ENCODE data around the gene PLK4.
"Not testable (repeated sequence)": the region's sequence is repeated elsewhere in the genome, so short reads cannot be mapped to it uniquely, and the experiment has no call there.

PLK4 gene

GRCh38 chr4:127880763-127881562 lies at the start of gene PLK4:
Gene PLK4 (plus strand): TSS chr4:127880893. CDS start chr4:127881135, 242 bp downstream.
- DNase-seq = peak; percentile 59

GRCh38 chr4:127832585-127832984 lies 48.1 kb upstream of the PLK4 start:
- DNase-seq = no peak

GRCh38 chr4:127843704-127844600 lies 36.7 kb upstream of the PLK4 start:
- DNase-seq = no peak

- DNase-seq = no peak
These were observed 36.0 kb upstream of the PLK4 start for GRCh38 chr4:127844601-127845116.

GRCh38 chr4:127846061-127846460 lies 34.6 kb upstream of the PLK4 start:
- DNase-seq = no peak

GRCh38 chr4:127846765-127847164 lies 33.9 kb upstream of the PLK4 start:
- no peak for DNase-seq

- DNase-seq = no peak
These were observed 31.0 kb upstream of the PLK4 start for GRCh38 chr4:127849505-127850234.

GRCh38 chr4:127852661-127853060 lies 28.0 kb upstream of the PLK4 start:
- DNase-seq = no peak

- no peak for DNase-seq
These were observed 24.4 kb upstream of the PLK4 start for GRCh38 chr4:127856196-127856812.

- no peak for DNase-seq
These were observed 23.8 kb upstream of the PLK4 start for GRCh38 chr4:127856813-127857447.

GRCh38 chr4:127857641-127858040 lies 23.1 kb upstream of the PLK4 start:
- DNase-seq = no peak

GRCh38 chr4:127868196-127868595 lies 12.5 kb upstream of the PLK4 start:
- DNase-seq = no peak

GRCh38 chr4:127870281-127870680 lies 10.4 kb upstream of the PLK4 start:
- DNase-seq = no peak

- no peak for DNase-seq
These were observed 10.0 kb upstream of the PLK4 start for GRCh38 chr4:127870688-127871087.

GRCh38 chr4:127875791-127876190 lies 4.9 kb upstream of the PLK4 start:
- no peak for DNase-seq

- DNase-seq = no peak
These were observed 821 bp downstream of the PLK4 start for GRCh38 chr4:127881563-127881864.

GRCh38 chr4:127888559-127888958 lies 7.9 kb downstream of the PLK4 start:
- DNase-seq = no peak

- DNase-seq = no peak
These were observed 9.2 kb downstream of the PLK4 start for GRCh38 chr4:127889903-127890302.

GRCh38 chr4:127896069-127896468 lies 15.4 kb downstream of the PLK4 start:
- no peak for DNase-seq

GRCh38 chr4:127896528-127896927 lies 15.8 kb downstream of the PLK4 start:
- DNase-seq = no peak

- DNase-seq = not testable (repeated sequence)
These were observed 19.0 kb downstream of the PLK4 start for GRCh38 chr4:127899682-127900081.

GRCh38 chr4:127905029-127905428 lies 24.3 kb downstream of the PLK4 start:
- DNase-seq = no peak

Data from SHP77 treated with DMSO at 0.1 percent for 48 hours (cell line).